Activated effector memory CD4-positive, alpha-beta T cell treated with Interleukin-2 at 50 U/mL for 16 hours (primary cell): ENCODE results near the gene KISS1.

Experiments
- DNase-seq: peaks from one replicate; pipeline ENCODE4 v3.0.0-alpha.2; 2020

KISS1 gene

GRCh38 chr1:204190212-204191211 lies 5.8 kb downstream of the KISS1 start:
- DNase-seq = no peak

- no peak for DNase-seq
Measured at GRCh38 chr1:204188959-204189639, 7.2 kb downstream of the KISS1 start.

GRCh38 chr1:204186597-204186996 lies 9.7 kb downstream of the KISS1 start:
- no peak for DNase-seq

GRCh38 chr1:204181116-204181515 lies 15.2 kb downstream of the KISS1 start:
- DNase-seq = no peak

- DNase-seq = no peak
Measured at GRCh38 chr1:204180133-204180532, 16.2 kb downstream of the KISS1 start.

GRCh38 chr1:204178487-204179281 lies 17.6 kb downstream of the KISS1 start:
- no peak for DNase-seq

- DNase-seq = no peak
Measured at GRCh38 chr1:204177133-204177532, 19.2 kb downstream of the KISS1 start.

GRCh38 chr1:204176049-204176448 lies 20.2 kb downstream of the KISS1 start:
- no peak for DNase-seq

GRCh38 chr1:204174958-204175357 lies 21.3 kb downstream of the KISS1 start:
- DNase-seq = no peak

- no peak for DNase-seq
Measured at GRCh38 chr1:204172404-204173029, 23.8 kb downstream of the KISS1 start.

- no peak for DNase-seq
Measured at GRCh38 chr1:204171751-204172178, 24.5 kb downstream of the KISS1 start.

GRCh38 chr1:204170494-204171155 lies 25.7 kb downstream of the KISS1 start:
- DNase-seq = no peak

GRCh38 chr1:204169858-204170257 lies 26.4 kb downstream of the KISS1 start:
- no peak for DNase-seq

- no peak for DNase-seq
Measured at GRCh38 chr1:204167730-204168129, 28.6 kb downstream of the KISS1 start.

- DNase-seq = no peak
Measured at GRCh38 chr1:204166219-204166618, 30.1 kb downstream of the KISS1 start, which contains the start of gene REN. Gene REN, minus strand, starts transcription at chr1:204166337. Its CDS starts 44 bp downstream, at chr1:204166293.

GRCh38 chr1:204162494-204163074 lies 33.7 kb downstream of the KISS1 start:
- peak; percentile 66 for DNase-seq

GRCh38 chr1:204161609-204162493 lies 34.4 kb downstream of the KISS1 start:
- no peak for DNase-seq

- DNase-seq = no peak
Measured at GRCh38 chr1:204157962-204158361, 38.3 kb downstream of the KISS1 start.

GRCh38 chr1:204155881-204156280 lies 40.4 kb downstream of the KISS1 start:
- no peak for DNase-seq

GRCh38 chr1:204154568-204155255 lies 41.6 kb downstream of the KISS1 start:
- no peak for DNase-seq
